Right lobe of liver (tissue), 4 donors: ENCODE results near the gene DDR2.

Experiments used
- POLR2A ChIP-seq: fragments of 450-650 bp; IDR thresholded peaks from one replicate; pipeline ENCODE4 v1.6.1; 2017; ENCODE audit warnings: antibody characterized with exemption, mild to moderate bottlenecking
- TF ChIP-seq, protein P1 (sequence below), 4 donors: fragments of 200-600 bp in 3 of 4; fragments of 450-650 bp in 1 of 4; IDR thresholded peaks; one replicate each; pipeline versions ENCODE4 v1.5.1 to v1.8.0; 2016 to 2022; ENCODE audit warnings: antibody characterized with exemption in 4 of 4, mild to moderate bottlenecking in 2 of 4
- donor health status: DM: no; HTN: no; CAD: no.
- donor health status: DM: no; HTN: no; CAD: no.
- donor health status: DM: no; HTN: yes; CAD: no.

DNA sequence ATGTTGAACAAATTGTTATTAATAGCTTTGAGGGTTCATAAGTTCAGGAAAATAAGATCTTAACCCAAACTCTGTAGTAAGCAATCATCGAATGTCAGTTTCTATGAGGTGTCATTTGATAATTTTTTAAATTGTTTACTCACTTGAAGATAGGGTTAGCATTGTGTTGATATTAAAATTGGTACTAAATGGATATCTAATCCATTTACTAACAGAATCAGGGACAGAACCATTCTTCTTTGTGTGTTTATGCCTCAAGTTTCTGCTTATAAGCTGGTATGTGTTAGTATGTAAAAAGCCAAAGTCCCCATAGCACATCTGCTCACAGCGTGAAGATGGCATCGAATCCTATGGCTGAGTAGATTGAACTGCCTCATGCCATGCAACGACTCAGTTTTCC is 13.4 kb downstream of the DDR2 start:
- TF ChIP-seq, protein P1, sequence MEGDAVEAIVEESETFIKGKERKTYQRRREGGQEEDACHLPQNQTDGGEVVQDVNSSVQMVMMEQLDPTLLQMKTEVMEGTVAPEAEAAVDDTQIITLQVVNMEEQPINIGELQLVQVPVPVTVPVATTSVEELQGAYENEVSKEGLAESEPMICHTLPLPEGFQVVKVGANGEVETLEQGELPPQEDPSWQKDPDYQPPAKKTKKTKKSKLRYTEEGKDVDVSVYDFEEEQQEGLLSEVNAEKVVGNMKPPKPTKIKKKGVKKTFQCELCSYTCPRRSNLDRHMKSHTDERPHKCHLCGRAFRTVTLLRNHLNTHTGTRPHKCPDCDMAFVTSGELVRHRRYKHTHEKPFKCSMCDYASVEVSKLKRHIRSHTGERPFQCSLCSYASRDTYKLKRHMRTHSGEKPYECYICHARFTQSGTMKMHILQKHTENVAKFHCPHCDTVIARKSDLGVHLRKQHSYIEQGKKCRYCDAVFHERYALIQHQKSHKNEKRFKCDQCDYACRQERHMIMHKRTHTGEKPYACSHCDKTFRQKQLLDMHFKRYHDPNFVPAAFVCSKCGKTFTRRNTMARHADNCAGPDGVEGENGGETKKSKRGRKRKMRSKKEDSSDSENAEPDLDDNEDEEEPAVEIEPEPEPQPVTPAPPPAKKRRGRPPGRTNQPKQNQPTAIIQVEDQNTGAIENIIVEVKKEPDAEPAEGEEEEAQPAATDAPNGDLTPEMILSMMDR (IDR thresholded peaks at IDR 0.05) = no peak
- TF ChIP-seq POLR2A = no peak
